Small intestine (tissue), 7 donors: Measurements from ENCODE around the gene ANKFN1. TPM values are rescaled to one million over a fixed set of nuclear protein-coding genes. Genes with fewer than 3 reads are reported as not detected.

Source experiments
- DNase-seq, 2 donors: peaks; one replicate each; pipeline versions ENCODE4 v3.0.0 to v3.0.0-alpha.2; 2013
- FAIRE-seq: peaks from 2 replicates; lab custom pipeline; 2012; peaks lifted over from hg19 to GRCh38; lab: Jason Lieb, UNC
- H3K27ac ChIP-seq, 3 donors: one replicate each; pipeline ENCODE4 v1.5.1; 2013; ENCODE audit warnings: low read length in 2 of 3, mild to moderate bottlenecking in 2 of 3, control low read depth in 1 of 3, inconsistent platforms in 1 of 3, low read depth in 1 of 3, moderate library complexity in 1 of 3
- H3K27me3 ChIP-seq, 3 donors: one replicate each; pipeline ENCODE4 v1.6.1; 2013; ENCODE audit warnings: low read length in 3 of 3, inconsistent platforms in 1 of 3; ENCODE audit not compliant: control insufficient read depth in 3 of 3, insufficient read depth in 3 of 3
- H3K36me3 ChIP-seq, 3 donors: one replicate each; pipeline ENCODE4 v1.6.1; 2013; ENCODE audit warnings: low read length in 3 of 3, inconsistent platforms in 1 of 3, low read depth in 1 of 3, mild to moderate bottlenecking in 1 of 3, moderate library complexity in 1 of 3; ENCODE audit not compliant: control insufficient read depth in 3 of 3, insufficient read depth in 2 of 3
- H3K4me1 ChIP-seq, 3 donors: one replicate each; pipeline ENCODE4 v1.6.1; 2013; ENCODE audit warnings: low read length in 2 of 3, inconsistent platforms in 1 of 3, low read depth in 1 of 3, mild to moderate bottlenecking in 1 of 3, moderate library complexity in 1 of 3; ENCODE audit not compliant: control insufficient read depth in 3 of 3, insufficient read depth in 2 of 3
- H3K4me3 ChIP-seq, 3 donors: one replicate each; pipeline ENCODE4 v1.5.1; 2013; ENCODE audit warnings: low read length in 3 of 3, control low read depth in 1 of 3, inconsistent platforms in 1 of 3, low read depth in 1 of 3, mild to moderate bottlenecking in 1 of 3, moderate library complexity in 1 of 3
- H3K9me3 ChIP-seq, 2 donors: one replicate each; pipeline ENCODE4 v1.6.1; 2013; ENCODE audit warnings: low read depth in 1 of 2, low read length in 1 of 2; ENCODE audit not compliant: control insufficient read depth in 2 of 2, insufficient read depth in 1 of 2
- WGBS, 3 donors: extraction: QIAGEN DNeasy Blood & Tissue Kit; methylation state at CpG; one replicate each; pipeline ENCODE4 v1.1.7; 2013; 5-methylcytosine and 5-hydroxymethylcytosine counted together
- polyA plus RNA-seq, 4 donors: library from polyadenylated mRNA; stranded (reverse) in 3 of 4; unstranded in 1 of 4; fragments of 200-250 nt in 3 of 4; fragments of 120-200 nt in 1 of 4; gene quantifications; one replicate each; pipeline versions ENCODE4 v1.2.1 to v1.2.3, GENCODE V29; 2013
- donor health status: healthy with polysubstance abuse.
- donor health status: control.
- donor health status: control.
- donor health status: Bipolar disorder and iron deficiency.
- donor health status: healthy.

Gene ANKFN1
- polyA plus RNA-seq, 4 donors = 0.07 to 0.38 TPM; not detected in 2

DNA sequence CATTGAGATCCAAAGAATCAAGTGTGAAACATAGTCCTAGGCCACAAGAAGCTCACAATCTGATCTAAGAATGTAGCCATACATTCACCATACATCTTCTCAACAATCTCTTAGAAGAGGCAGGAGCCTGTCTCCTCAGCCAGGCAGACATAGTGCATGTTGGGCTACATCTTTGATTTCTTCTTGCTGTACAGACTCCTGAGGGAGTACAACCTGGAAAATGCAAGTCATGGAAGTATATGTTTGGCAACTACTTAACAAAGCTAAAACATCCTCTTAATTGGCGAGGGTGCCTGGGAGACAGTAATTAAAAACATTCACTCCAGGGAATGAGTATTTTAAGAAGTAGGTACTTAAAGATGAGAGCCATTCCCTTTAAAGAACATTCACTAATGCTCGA is 361.0 kb downstream of the ANKFN1 start:
- no peaks in the 10 kb centered on the region for H3K36me3 ChIP-seq
- H3K27ac ChIP-seq = no peak overlapping the region
- DNase-seq (no peak), FAIRE-seq (no peak)
- no peaks in the 10 kb centered on the region for H3K4me1 ChIP-seq
- no peak overlapping the region for H3K4me3 ChIP-seq
- H3K9me3 ChIP-seq = no peaks in the 10 kb centered on the region
- no peaks in the 10 kb centered on the region for H3K27me3 ChIP-seq
- 79 to 83% (median 82%) methylated on average over 2 of the region's 2 CpGs for WGBS, 3 donors

DNA sequence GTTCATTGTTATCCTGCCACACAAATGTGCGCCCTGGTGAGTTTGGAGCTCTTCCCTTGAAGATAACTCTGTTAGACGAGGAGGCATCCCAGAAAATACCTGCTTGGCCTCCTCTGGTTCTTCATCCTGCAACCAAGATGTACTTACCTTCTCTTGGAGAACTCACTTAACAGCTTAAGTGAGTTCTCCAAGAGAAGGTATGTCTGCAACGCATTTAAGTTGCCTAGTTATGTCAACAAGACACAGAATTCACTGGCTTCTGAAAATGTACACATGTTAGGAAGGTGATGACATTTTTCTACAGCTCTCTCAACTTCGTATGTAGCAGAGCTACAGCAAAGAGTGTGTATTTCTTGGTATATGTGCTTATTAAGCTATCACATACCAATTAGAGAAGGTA is 361.6 kb downstream of the ANKFN1 start:
- DNase-seq (no peak), FAIRE-seq (no peak)
- H3K27me3 ChIP-seq = no peaks in the 10 kb centered on the region
- H3K27ac ChIP-seq = no peak overlapping the region
- WGBS, 3 donors = 62 to 76% (median 72%) methylated on average over 4 of the region's 4 CpGs
- no peaks in the 10 kb centered on the region for H3K9me3 ChIP-seq
- no peak overlapping the region for H3K4me3 ChIP-seq
- no peaks in the 10 kb centered on the region for H3K4me1 ChIP-seq
- H3K36me3 ChIP-seq = no peaks in the 10 kb centered on the region

DNA sequence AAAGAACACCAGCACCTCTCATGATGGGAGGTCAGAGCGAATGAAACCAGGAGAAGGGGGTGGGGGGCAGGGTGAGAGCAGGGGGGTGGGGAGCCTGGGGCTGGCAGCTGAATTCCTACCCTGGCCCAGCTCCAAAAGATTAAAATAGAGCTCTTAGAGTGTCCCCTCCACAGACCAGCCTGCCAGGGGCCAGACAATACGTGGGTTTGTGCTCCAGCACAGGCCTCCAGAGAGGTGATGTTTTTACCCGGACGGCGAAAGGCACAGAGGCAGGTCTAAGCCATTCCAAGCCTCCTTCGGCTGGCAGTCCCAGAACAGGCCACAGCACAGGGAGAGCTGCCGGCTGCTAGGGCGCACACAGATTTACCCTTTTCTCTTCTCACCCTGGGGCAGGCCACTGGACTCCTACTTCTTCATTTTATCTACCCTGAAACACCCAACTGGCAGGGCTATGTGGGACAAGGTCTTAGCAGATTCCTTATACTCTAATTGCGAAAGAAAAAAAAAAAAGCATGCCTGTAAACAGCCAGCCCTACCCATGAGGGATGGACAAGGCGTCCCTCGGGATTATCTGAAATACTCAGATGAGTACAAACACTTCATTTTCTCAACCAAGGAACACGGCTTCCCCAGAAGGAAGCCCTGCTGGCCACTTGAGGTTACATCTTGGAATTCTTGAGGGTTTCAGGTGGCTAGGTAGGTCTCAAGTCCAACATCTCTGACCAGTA is 368.3 kb downstream of the ANKFN1 start:
- WGBS, 3 donors = 76 to 80% (median 77%) methylated on average over 12 of the region's 12 CpGs
- Histone ChIP-seq H3K4me3 (no peak overlapping the region), H3K27me3 (no peaks in the 10 kb centered on the region), H3K4me1 (no peaks in the 10 kb centered on the region), H3K27ac (no peak overlapping the region), H3K36me3 (no peaks in the 10 kb centered on the region), H3K9me3 (no peaks in the 10 kb centered on the region)
- DNase-seq = no peak
- FAIRE-seq = no peak

DNA sequence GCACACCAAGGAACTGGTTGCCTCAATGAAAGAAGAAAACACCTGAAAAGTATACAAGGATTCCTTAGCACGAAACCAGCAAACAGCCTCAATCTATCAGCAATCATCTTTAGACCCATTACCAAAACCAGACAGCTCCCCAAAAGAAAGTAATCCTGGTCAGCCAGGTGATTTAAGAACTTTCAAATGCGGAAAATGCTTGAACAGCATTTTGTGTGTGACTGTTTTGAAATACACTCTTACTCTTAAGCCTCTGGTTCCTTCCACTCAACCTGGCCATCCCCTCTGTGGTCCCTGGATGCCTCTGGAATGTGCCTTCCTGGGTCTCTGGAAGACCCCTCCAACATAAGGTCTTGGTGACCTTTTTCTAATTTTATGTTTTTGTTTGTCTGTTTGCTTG is 369.8 kb downstream of the ANKFN1 start:
- H3K27ac ChIP-seq = no peak overlapping the region
- DNase-seq (no peak), FAIRE-seq (no peak)
- H3K36me3 ChIP-seq = no peaks in the 10 kb centered on the region
- no peaks in the 10 kb centered on the region for H3K9me3 ChIP-seq
- H3K4me1 ChIP-seq = no peaks in the 10 kb centered on the region
- H3K4me3 ChIP-seq = no peak overlapping the region
- H3K27me3 ChIP-seq = peaks cover 0 to 2% (median 0%) of the 10 kb centered on the region in 3 donors
- WGBS, 3 donors = 83 to 89% (median 86%) methylated on average over 2 of the region's 2 CpGs

DNA sequence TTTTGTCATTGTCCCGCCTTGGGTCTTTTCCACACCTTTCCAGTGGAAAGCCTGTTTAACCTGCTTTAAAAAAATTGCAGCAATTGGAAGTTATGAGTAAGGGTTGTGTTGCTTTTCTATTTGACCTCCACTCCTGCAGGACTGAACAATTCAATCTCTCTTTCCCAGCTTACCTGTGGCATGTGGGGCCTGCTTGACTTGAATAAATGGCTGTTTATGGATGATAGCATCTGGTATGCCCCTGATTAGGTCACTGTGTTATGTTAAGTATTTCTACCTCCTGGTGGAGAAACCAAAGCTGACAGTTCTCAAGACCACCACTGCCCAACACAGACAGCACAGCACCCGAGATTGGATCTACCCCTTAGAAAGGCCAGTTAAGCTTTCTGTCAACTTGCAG is 375.4 kb downstream of the ANKFN1 start:
- no peaks in the 10 kb centered on the region for H3K36me3 ChIP-seq
- no peaks in the 10 kb centered on the region for H3K9me3 ChIP-seq
- DNase-seq = no peak
- no peaks in the 10 kb centered on the region for H3K4me1 ChIP-seq
- H3K4me3 ChIP-seq = no peak overlapping the region
- H3K27me3 ChIP-seq = peaks cover 0 to 2% (median 0%) of the 10 kb centered on the region in 3 donors
- 40 to 54% (median 50%) methylated on average over 2 of the region's 2 CpGs for WGBS, 3 donors
- FAIRE-seq = no peak
- H3K27ac ChIP-seq = no peak overlapping the region

DNA sequence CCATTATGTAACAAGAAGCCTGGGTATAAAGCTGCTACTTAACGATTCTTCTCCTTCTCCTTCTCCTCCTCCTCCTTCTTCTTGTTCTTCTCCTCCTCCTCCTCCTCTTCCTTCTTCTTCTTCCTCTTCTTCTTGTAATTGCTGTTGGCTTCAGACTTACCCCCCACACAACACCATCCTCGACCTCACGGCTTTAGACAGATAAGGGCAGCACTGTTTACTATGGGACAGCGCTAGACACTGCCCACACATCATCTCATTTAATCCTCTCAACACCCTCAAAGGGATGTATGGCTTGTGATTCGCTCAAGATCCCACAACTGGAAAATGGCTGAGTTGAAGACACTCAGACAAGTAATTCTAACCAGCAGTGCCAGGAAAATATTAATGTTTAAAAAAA is 379.7 kb downstream of the ANKFN1 start:
- Histone ChIP-seq H3K4me3 (no peak overlapping the region), H3K27me3 (no peaks in the 10 kb centered on the region), H3K4me1 (no peaks in the 10 kb centered on the region), H3K27ac (no peak overlapping the region), H3K9me3 (no peaks in the 10 kb centered on the region), H3K36me3 (no peaks in the 10 kb centered on the region)
- DNase-seq (no peak), FAIRE-seq (no peak)
- 68 to 76% (median 75%) methylated on average over 5 of the region's 5 CpGs for WGBS, 3 donors

DNA sequence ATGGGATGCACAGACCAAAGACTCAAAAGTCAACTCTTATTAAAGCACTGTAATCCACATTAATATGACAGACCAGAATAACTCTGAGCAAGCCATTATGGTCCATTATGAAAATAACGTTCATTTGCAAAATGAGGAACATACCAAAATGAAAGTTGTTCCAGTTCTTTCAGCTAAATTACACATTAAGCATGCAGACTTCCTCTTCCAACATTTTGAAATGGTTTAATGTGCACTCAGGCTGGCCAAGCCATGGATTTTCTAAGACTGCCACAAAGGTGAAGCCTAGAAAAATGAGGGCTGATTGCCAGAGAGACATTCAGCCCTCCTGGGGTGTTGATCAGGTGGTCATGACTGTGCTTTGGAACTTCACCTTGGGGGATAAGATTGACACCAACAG is 383.5 kb downstream of the ANKFN1 start:
- H3K36me3 ChIP-seq = no peaks in the 10 kb centered on the region
- no peak for DNase-seq
- H3K4me3 ChIP-seq = no peak overlapping the region
- H3K4me1 ChIP-seq = no peaks in the 10 kb centered on the region
- no peaks in the 10 kb centered on the region for H3K27me3 ChIP-seq
- WGBS, 3 donors = 54 to 86% (median 63%) methylated on average over 1 of the region's 1 CpG
- FAIRE-seq = no peak
- no peaks in the 10 kb centered on the region for H3K9me3 ChIP-seq
- H3K27ac ChIP-seq = no peak overlapping the region

DNA sequence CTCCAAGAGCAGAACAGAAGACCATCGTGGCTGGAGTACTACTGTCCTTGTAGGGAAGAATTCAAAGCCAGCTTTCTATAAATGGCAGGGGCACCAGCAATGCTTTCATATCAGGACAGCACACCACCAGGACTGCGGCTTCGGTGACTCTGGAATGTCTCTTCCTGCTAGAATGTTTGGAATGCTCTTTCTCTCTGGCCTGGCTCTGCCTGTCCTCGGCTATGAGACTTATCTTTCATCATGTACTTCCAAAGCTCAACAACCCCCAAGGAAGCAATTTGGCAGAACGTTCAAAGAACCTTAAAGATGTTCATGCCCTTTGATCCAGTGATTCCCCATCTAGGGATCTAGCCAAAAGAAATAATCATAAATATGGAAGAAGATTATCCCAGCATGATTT is 387.6 kb downstream of the ANKFN1 start:
- Histone ChIP-seq H3K4me1 (no peaks in the 10 kb centered on the region), H3K27me3 (no peaks in the 10 kb centered on the region), H3K36me3 (no peaks in the 10 kb centered on the region), H3K4me3 (no peak overlapping the region), H3K9me3 (no peaks in the 10 kb centered on the region), H3K27ac (no peak overlapping the region)
- DNase-seq (no peak), FAIRE-seq (no peak)
- WGBS, 3 donors = 34 to 45% (median 40%) methylated on average over 5 of the region's 5 CpGs

DNA sequence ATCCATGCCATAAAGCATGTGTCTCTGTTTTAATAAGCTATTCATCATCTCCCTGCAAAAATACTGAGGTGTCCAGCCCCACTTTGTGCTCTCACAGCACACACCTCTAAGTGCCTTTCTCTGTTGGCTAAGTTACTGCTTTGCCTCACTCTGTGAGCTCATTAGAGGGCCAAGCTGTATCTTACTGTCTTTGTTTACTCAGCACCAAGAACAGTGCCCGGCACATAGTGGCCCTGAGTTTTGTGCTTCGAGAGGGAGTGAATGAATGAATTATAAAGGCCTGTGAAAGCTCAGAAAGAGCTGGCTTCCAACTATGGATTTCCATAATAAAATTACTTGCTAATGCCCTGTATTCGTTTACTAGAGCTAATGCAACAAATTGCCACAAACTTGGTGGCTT is 390.0 kb downstream of the ANKFN1 start:
- Histone ChIP-seq H3K36me3 (no peaks in the 10 kb centered on the region), H3K27me3 (no peaks in the 10 kb centered on the region), H3K9me3 (no peaks in the 10 kb centered on the region), H3K4me1 (no peaks in the 10 kb centered on the region), H3K27ac (no peak overlapping the region), H3K4me3 (no peak overlapping the region)
- WGBS, 3 donors = 21 to 49% (median 42%) methylated on average over 3 of the region's 3 CpGs
- DNase-seq (no peak), FAIRE-seq (no peak)
